Transverse colon (tissue), 3 donors: ENCODE measurements around the gene STARD7.

ENCODE experiments used
- CTCF ChIP-seq, 5 experiments: fragments of 200-600 bp in 3 of 5; fragments of 450-650 bp in 2 of 5; sonication (generic) in 3 of 5; IDR thresholded peaks; 1 replicate in 2 of 5; 2 replicates in 3 of 5; pipeline ENCODE4 v1.5.1; 2016 to 2017; ENCODE audit warnings: antibody characterized with exemption in 5 of 5, inconsistent platforms in 3 of 5, mild to moderate bottlenecking in 2 of 5, moderate library complexity in 1 of 5
- EP300 ChIP-seq: sonication (generic); formaldehyde crosslinking; IDR thresholded peaks from one replicate; pipeline ENCODE4 v1.6.1; 2017; ENCODE audit warnings: antibody characterized with exemption, low read depth
- POLR2A ChIP-seq: fragments of 450-650 bp; IDR thresholded peaks from one replicate; pipeline ENCODE4 v1.6.1; 2016; ENCODE audit warnings: antibody characterized with exemption, mild to moderate bottlenecking, moderate library complexity

GRCh38 chr2:96156926-96157648, 51.5 kb downstream of the STARD7 start:
- no peak for TF ChIP-seq POLR2A
- no peak for TF ChIP-seq CTCF (IDR thresholded peaks at IDR 0.05)
- no peak for TF ChIP-seq EP300
